Breast epithelium (tissue), 4 donors: ENCODE data around the gene PRMT2. TPM values are rescaled to one million over a fixed set of nuclear protein-coding genes. Genes with fewer than 3 reads are reported as not detected.

ENCODE experiments used
- DNase-seq, 2 donors: peaks; one replicate each; pipeline ENCODE4 v3.0.0-alpha.2; 2019; ENCODE audit warnings: low spot score in 2 of 2
- H3K27ac ChIP-seq, 2 donors: fragments of 200-600 bp; sonication (generic) in 1 of 2; one replicate each; pipeline ENCODE4 v1.5.1; 2016 to 2019; ENCODE audit warnings: mild to moderate bottlenecking in 1 of 2
- H3K27me3 ChIP-seq, 2 donors: fragments of 200-600 bp; sonication (generic) in 1 of 2; one replicate each; pipeline versions ENCODE4 v1.5.1 to v1.6.0; 2017 to 2019; ENCODE audit warnings: control low read depth in 1 of 2, mild to moderate bottlenecking in 1 of 2
- H3K36me3 ChIP-seq: fragments of 200-600 bp; one replicate; pipeline ENCODE4 v1.5.1; 2019
- H3K4me1 ChIP-seq, 2 donors: fragments of 200-600 bp; sonication (generic); one replicate each; pipeline ENCODE4 v1.5.1; 2016 to 2019; ENCODE audit warnings: control low read depth in 1 of 2
- H3K4me3 ChIP-seq, 3 donors: fragments of 200-600 bp; sonication (generic); 1 replicate in 2 of 3; 2 replicates in 1 of 3; pipeline ENCODE4 v1.5.1; 2016 to 2019; ENCODE audit warnings: mild to moderate bottlenecking in 3 of 3, moderate library complexity in 2 of 3
- H3K9me3 ChIP-seq, 2 donors: fragments of 200-600 bp; sonication (generic) in 1 of 2; one replicate each; pipeline ENCODE4 v1.5.1; 2016 to 2019; ENCODE audit warnings: control low read depth in 1 of 2
- CTCF ChIP-seq, 3 donors: fragments of 450-650 bp; IDR thresholded peaks; one replicate each; pipeline ENCODE4 v1.5.1; 2016 to 2017; ENCODE audit warnings: antibody characterized with exemption in 3 of 3, mild to moderate bottlenecking in 3 of 3, moderate library complexity in 3 of 3
- POLR2A ChIP-seq: fragments of 450-650 bp; IDR thresholded peaks from one replicate; pipeline ENCODE4 v1.6.1; 2016; ENCODE audit warnings: antibody characterized with exemption, mild to moderate bottlenecking, moderate library complexity
- POLR2AphosphoS5 ChIP-seq, 3 donors: sonication (generic); formaldehyde crosslinking; IDR thresholded peaks; one replicate each; pipeline ENCODE4 v1.6.1; 2017; ENCODE audit warnings: antibody characterized with exemption in 3 of 3
- intact Hi-C: fragments of 100-400 bp; cut with DNase I; formaldehyde crosslinking; loops from one replicate; pipeline ENCODE4 v1.15.1; 2023; ENCODE audit warnings: low total_unique reads
- total RNA-seq, 3 donors: library from RNA; depleted of rRNA; stranded (reverse); fragments of >200 nt; gene quantifications; one replicate each; pipeline ENCODE4 v1.1.0, GENCODE V29; 2016

PRMT2 gene
- total RNA-seq, 3 donors from 2014 or later: 92.1 to 145 (median 130) TPM

DNA sequence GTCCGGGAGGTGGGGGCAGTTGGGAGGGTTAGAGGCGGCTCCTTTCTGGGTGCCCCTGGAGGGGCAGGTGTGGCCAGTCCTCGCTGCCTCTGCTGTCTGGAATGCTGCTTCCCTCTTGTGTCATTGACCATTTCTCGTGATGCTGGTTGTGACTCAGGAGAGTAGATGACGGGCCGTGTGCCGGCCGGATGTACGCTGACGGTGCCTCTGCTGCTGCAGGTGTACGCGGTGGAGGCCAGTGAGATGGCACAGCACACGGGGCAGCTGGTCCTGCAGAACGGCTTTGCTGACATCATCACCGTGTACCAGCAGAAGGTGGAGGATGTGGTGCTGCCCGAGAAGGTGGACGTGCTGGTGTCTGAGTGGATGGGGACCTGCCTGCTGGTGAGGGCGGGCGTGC is 13.9 kb downstream of the PRMT2 start:
- H3K9me3 ChIP-seq: peaks cover 0 to under 1% of the 10 kb centered on the region in 2 donors
- H3K4me3 ChIP-seq: no peak overlapping the region
- TF ChIP-seq POLR2AphosphoS5 (IDR thresholded peaks at IDR 0.05) (no peak), POLR2A (no peak), CTCF (IDR thresholded peaks at IDR 0.05) (no peak)
- H3K27ac ChIP-seq: no peak overlapping the region
- no peaks in the 10 kb centered on the region for H3K4me1 ChIP-seq
- intact Hi-C loops: no loop called here
- H3K27me3 ChIP-seq: no peaks in the 10 kb centered on the region
- DNase-seq: no peak
- H3K36me3 ChIP-seq: peaks cover 8% of the 10 kb centered on the region

GRCh38 chr21:46650476-46651098 is 15.1 kb downstream of the PRMT2 start:
- intact Hi-C loops: no loop called here
- no peaks in the 10 kb centered on the region for H3K27me3 ChIP-seq
- DNase-seq: no peak
- no peak overlapping the region for H3K4me3 ChIP-seq
- no peaks in the 10 kb centered on the region for H3K4me1 ChIP-seq
- peaks cover 17% of the 10 kb centered on the region for H3K36me3 ChIP-seq
- H3K9me3 ChIP-seq: peaks cover 0 to 13% of the 10 kb centered on the region in 2 donors
- TF ChIP-seq POLR2A: no peak
- no peak for TF ChIP-seq POLR2AphosphoS5 (IDR thresholded peaks at IDR 0.05)
- no peak for TF ChIP-seq CTCF (IDR thresholded peaks at IDR 0.05)
- H3K27ac ChIP-seq: no peak overlapping the region

- Histone ChIP-seq H3K27ac (no peak overlapping the region), H3K27me3 (no peaks in the 10 kb centered on the region), H3K4me3 (no peak overlapping the region), H3K9me3 (peaks cover 0 to 18% of the 10 kb centered on the region in 2 donors), H3K4me1 (no peaks in the 10 kb centered on the region), H3K36me3 (peaks cover 17% of the 10 kb centered on the region)
- DNase-seq: no peak
- intact Hi-C loops: no loop called here
- TF ChIP-seq POLR2A: no peak
- TF ChIP-seq CTCF (IDR thresholded peaks at IDR 0.05): no peak
- TF ChIP-seq POLR2AphosphoS5 (IDR thresholded peaks at IDR 0.05): no peak
Measured at GRCh38 chr21:46651121-46651520, 15.6 kb downstream of the PRMT2 start.

GRCh38 chr21:46655230-46655629 is 19.8 kb downstream of the PRMT2 start:
- peaks cover 8% of the 10 kb centered on the region for H3K36me3 ChIP-seq
- H3K27ac ChIP-seq: no peak overlapping the region
- H3K4me3 ChIP-seq: no peak overlapping the region
- no peaks in the 10 kb centered on the region for H3K4me1 ChIP-seq
- peaks cover 0 to 20% of the 10 kb centered on the region in 2 donors for H3K9me3 ChIP-seq
- no peak for DNase-seq
- H3K27me3 ChIP-seq: no peaks in the 10 kb centered on the region
- intact Hi-C loops: no loop called here
- TF ChIP-seq CTCF (IDR thresholded peaks at IDR 0.05) (no peak), POLR2AphosphoS5 (IDR thresholded peaks at IDR 0.05) (no peak), POLR2A (no peak)

- H3K4me3 ChIP-seq: no peak overlapping the region
- H3K36me3 ChIP-seq: peaks cover 8% of the 10 kb centered on the region
- H3K27me3 ChIP-seq: no peaks in the 10 kb centered on the region
- no peak for TF ChIP-seq POLR2AphosphoS5 (IDR thresholded peaks at IDR 0.05)
- no peak for TF ChIP-seq CTCF (IDR thresholded peaks at IDR 0.05)
- TF ChIP-seq POLR2A: no peak
- intact Hi-C loops: no loop called here
- no peak for DNase-seq
- H3K4me1 ChIP-seq: no peaks in the 10 kb centered on the region
- no peak overlapping the region for H3K27ac ChIP-seq
- H3K9me3 ChIP-seq: peaks cover 0 to 20% of the 10 kb centered on the region in 2 donors
Measured at GRCh38 chr21:46656820-46657219, 21.3 kb downstream of the PRMT2 start.
